ACC112 (cell line): ENCODE results near the gene KIF1C.

ENCODE experiments used
- H2AFZ ChIP-seq: fragments of 200-600 bp; sonication (generic); one replicate; pipeline ENCODE4 v1.6.0; 2017; ENCODE audit warnings: antibody characterized with exemption, low read length; ENCODE audit not compliant: unreplicated experiment
- H3K27ac ChIP-seq: fragments of 200-600 bp; sonication (generic); 2 replicates; pipeline ENCODE4 v1.5.1; 2014; ENCODE audit warnings: low read depth, mild to moderate bottlenecking, antibody characterized with exemption, low read length, moderate library complexity
- H3K27me3 ChIP-seq: fragments of 200-600 bp; sonication (generic); 2 replicates; pipeline ENCODE4 v1.6.1; 2014; ENCODE audit warnings: mild to moderate bottlenecking, antibody characterized with exemption, low read length, moderate library complexity, mixed read lengths; ENCODE audit not compliant: insufficient read depth
- H3K36me3 ChIP-seq: fragments of 200-600 bp; sonication (generic); 2 replicates; pipeline ENCODE4 v1.6.1; 2016; ENCODE audit warnings: mild to moderate bottlenecking, antibody characterized with exemption, low read length, moderate library complexity, mixed read lengths; ENCODE audit not compliant: insufficient read depth
- H3K4me1 ChIP-seq: fragments of 200-600 bp; sonication (generic); one replicate; pipeline ENCODE4 v1.6.1; 2016; ENCODE audit warnings: low read length, mixed read lengths; ENCODE audit not compliant: insufficient read depth, unreplicated experiment, control insufficient read depth
- H3K4me3 ChIP-seq: fragments of 200-600 bp; sonication (generic); 2 replicates; pipeline ENCODE4 v1.5.1; 2014; ENCODE audit warnings: mild to moderate bottlenecking, low read depth, low read length
- H3K79me2 ChIP-seq: fragments of 200-600 bp; sonication (generic); one replicate; pipeline ENCODE4 v1.6.0; 2016; ENCODE audit warnings: low read length; ENCODE audit not compliant: control insufficient read depth, unreplicated experiment, insufficient read depth

The KIF1C gene

DNA sequence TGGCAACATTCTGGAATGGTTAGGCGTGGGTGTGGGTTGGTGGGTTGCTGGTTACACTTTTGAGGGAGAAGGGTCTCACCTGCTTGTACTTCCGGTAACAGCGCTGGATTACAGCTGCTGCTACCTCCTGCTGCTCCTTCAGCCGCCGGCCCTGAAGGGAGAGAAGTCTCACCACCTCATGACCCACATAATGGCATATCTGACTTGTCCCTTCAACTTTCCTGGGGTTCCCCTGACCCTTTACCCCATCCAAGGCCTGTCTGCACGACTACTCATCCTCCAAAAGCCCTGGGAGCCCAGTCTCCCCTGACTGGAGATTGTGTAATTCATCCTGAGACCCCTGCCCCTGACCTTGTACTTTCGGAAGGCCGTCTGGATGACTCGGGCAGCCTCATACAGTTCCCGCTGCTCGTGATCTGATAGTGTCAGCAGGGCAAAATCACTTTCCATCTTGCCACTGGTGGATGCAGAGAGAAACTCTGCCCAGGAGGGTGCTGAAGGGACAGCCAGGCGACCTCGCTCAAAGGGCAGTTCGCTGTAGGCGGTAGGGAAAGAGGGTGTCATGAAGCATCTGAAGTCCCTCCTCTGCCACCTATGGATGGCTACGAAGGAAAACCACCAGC is 28.1 kb upstream of the KIF1C start:
- no peaks in the 10 kb centered on the region for H3K27me3 ChIP-seq
- H3K79me2 ChIP-seq = peaks cover 31% of the 10 kb centered on the region
- H3K36me3 ChIP-seq = peaks cover 17% of the 10 kb centered on the region
- H2AFZ ChIP-seq = no peak overlapping the region
- H3K4me3 ChIP-seq = peak overlapping the region; percentile 89
- H3K4me1 ChIP-seq = peaks cover 22% of the 10 kb centered on the region
- H3K27ac ChIP-seq = peak overlapping the region; percentile 97

DNA sequence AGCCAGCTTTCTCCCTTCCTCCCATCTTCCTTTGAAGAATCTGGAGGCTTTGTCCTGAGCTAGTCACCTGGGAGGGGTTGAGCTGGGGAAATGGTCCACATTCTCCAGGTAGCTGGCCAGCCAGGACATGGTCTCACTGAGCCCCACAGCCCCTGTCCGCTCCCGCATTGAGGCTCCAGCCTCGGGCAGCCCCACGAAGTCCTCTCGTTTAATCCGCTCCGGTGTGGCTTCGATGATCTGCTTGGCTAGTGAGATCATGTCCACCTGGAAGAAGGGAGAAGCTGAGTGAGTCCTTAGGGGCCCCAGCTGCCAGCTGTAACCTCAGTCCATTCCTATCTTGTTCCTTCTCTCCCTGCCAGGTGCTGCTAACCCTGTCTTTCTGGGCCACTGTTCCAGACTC is 27.5 kb upstream of the KIF1C start:
- Histone ChIP-seq H3K4me1 (peaks cover 22% of the 10 kb centered on the region), H2AFZ (no peak overlapping the region), H3K27me3 (no peaks in the 10 kb centered on the region), H3K36me3 (peaks cover 15% of the 10 kb centered on the region), H3K27ac (peak overlapping the region; percentile 97), H3K4me3 (peak overlapping the region; percentile 89; the same call in 1 of the 2 replicates), H3K79me2 (peaks cover 28% of the 10 kb centered on the region)

DNA sequence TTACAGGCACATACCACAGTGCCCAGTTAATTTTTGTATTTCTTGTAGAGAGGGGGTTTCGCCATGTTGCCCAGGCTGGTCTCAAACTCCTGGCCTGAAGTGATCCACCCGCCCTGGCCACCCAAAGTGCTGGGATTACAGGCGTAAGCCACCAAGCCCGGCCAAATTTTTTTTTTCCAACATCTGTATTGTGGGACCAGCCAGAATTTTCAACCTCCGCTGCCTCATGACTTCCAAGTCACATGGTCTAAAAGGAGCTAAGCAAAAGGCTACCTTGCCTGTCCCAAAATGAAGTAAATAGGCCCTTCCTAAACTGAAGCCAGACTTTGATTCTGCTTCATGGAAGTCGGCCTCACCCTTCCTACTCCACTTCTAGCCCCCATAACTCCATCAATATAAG is 25.9 kb upstream of the KIF1C start:
- no peaks in the 10 kb centered on the region for H3K27me3 ChIP-seq
- H3K79me2 ChIP-seq = peaks cover 16% of the 10 kb centered on the region
- H2AFZ ChIP-seq = no peak overlapping the region
- H3K4me3 ChIP-seq = no peak overlapping the region
- H3K36me3 ChIP-seq = peaks cover 13% of the 10 kb centered on the region; the same call in 1 of the 2 replicates
- peaks cover 19% of the 10 kb centered on the region for H3K4me1 ChIP-seq
- H3K27ac ChIP-seq = no peak overlapping the region

DNA sequence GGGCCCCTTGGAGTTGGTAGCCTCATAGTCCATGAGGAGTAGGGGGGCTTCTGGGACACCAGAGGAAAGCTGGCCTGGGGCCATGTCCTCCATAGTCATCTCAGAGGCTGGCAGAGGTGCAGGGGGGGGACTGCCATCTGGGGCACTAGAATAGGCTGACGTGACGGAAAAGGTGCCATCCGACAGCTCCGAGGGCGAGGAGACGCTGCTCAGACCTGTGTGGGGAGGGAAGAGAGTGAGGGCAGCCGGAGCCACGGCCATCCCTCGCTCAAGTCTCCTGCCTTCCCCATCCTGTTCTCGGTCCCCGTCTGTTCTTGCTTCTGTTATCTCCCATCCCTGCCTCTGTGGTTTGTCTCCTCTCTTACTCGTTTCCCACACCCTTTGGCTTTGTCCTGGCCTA is 25.4 kb upstream of the KIF1C start:
- H3K4me1 ChIP-seq = peaks cover 19% of the 10 kb centered on the region
- no peak overlapping the region for H3K27ac ChIP-seq
- peaks cover 16% of the 10 kb centered on the region for H3K79me2 ChIP-seq
- no peaks in the 10 kb centered on the region for H3K27me3 ChIP-seq
- no peak overlapping the region for H3K4me3 ChIP-seq
- H2AFZ ChIP-seq = no peak overlapping the region
- peaks cover 13% of the 10 kb centered on the region; the same call in 1 of the 2 replicates for H3K36me3 ChIP-seq

DNA sequence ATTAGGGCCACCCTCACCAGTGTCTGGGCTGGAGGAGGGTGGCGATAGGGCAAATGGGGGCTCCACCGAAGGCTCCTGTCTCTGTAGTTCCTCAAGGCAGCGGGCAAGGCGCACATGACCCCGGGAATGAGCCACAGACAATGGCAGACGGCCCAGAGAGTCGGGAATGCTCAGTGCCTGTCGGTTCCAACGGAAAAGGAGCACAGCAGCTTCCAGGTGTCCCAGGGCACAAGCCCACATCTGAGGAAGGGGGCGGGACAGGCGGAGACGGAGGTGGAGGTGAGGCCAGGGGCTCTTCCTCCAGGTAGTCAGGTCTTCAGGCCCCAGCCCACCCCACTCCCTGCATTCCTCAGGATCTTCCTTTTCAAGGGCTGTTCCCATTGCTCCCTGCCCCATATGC is 25.0 kb upstream of the KIF1C start:
- H3K4me1 ChIP-seq = peaks cover 19% of the 10 kb centered on the region
- H3K36me3 ChIP-seq = peaks cover 13% of the 10 kb centered on the region; the same call in 1 of the 2 replicates

DNA sequence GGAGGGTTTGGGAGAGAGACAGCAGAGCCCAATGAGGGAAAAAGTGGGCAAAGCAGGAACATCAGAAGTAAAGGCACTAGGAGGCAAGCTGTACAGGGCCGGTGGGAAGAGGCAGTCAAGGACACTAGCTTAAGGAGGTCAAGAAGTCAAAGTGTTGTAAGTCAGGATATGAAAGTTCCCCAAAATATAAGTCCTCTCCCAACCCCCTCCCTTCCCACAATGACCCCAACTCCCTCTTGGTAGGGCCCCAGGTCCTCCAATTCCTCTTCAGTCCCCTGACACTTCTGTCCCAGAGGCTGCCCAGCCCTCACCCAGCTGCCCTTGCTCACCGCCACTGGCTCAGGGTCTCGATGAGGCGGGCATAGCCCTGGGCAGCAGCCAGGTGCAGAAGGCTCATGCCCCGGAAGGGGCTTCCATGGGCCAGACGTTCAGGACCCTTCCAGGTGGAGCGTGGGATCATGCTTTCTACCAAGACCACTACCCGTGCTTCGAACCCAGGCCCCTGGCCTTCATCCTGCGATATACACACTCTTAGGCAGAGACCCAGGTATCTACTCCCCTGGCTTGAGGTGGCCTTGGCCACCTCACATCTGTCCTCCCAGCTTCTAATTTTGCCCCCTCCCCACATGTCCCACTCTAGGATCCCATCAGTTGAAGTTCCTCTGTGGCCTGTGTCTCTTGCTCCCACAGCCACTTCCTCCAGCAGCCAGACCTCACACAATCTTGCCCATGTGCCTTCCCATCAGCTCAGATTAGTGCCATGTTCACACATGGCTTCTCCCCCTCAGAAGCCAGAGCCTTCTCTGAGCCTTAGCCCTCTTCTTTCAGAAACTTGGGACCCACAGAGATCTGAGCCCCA is 24.3 kb upstream of the KIF1C start:
- Histone ChIP-seq H3K27ac (no peak overlapping the region), H2AFZ (no peak overlapping the region), H3K79me2 (peaks cover 11% of the 10 kb centered on the region), H3K4me3 (no peak overlapping the region), H3K27me3 (no peaks in the 10 kb centered on the region), H3K36me3 (peaks cover 13% of the 10 kb centered on the region; the same call in 1 of the 2 replicates), H3K4me1 (peaks cover 19% of the 10 kb centered on the region)

More for the DNA sequence above, 25.0 kb upstream of the KIF1C start:
- no peaks in the 10 kb centered on the region for H3K27me3 ChIP-seq
- H3K79me2 ChIP-seq = peaks cover 16% of the 10 kb centered on the region
- H3K27ac ChIP-seq = no peak overlapping the region
- H2AFZ ChIP-seq = no peak overlapping the region
- no peak overlapping the region for H3K4me3 ChIP-seq

DNA sequence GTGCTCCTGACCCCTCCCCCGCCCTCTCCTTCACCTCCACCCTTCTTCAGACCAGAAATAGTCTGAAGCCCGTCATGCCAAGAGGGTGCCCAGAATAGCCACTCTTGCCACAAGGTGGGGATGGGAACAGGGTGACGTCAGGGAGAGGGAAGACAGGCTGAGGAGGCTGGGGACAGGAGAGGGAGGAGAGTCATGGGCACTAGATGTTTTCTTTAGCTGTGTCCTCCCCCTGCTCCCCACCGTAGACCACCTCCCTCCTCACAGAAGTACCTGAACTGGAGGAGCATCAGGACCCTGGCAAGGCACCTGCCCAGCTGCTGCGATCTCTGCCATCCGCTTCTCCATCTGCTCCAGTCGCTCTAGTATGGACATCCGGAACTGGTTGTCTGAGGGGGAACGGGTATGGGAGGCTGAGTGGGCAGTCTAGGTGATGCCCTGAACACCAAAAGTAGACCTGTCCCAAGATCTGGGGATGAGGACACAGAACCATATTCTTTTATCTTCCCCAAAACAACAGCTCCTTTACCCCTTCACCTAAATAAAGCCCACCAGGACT is 23.6 kb upstream of the KIF1C start:
- no peak overlapping the region for H3K4me3 ChIP-seq
- no peaks in the 10 kb centered on the region for H3K27me3 ChIP-seq
- H3K36me3 ChIP-seq = peaks cover 13% of the 10 kb centered on the region; the same call in 1 of the 2 replicates
- H2AFZ ChIP-seq = no peak overlapping the region
- peaks cover 19% of the 10 kb centered on the region for H3K4me1 ChIP-seq
- H3K27ac ChIP-seq = no peak overlapping the region
- peaks cover 7% of the 10 kb centered on the region for H3K79me2 ChIP-seq

DNA sequence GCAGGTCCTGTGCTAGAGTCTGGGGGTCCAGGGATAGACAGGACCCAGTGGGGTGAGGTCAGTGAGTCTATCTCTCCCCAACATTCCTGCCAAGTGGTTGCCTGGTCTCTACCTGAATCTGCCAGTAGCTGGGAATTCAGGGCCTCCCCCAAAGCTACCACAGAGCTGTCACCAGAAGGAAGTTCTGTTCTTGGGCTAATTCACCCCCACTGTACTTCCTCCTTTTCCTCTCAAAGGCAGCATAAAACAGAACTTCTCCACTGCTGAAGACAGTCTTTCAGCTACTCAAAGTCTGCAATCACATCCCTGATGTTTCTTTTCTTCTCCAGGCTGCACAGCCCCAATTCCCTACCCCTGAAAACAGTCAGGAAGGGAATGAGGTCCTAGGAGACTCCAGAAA is 19.0 kb upstream of the KIF1C start:
- no peak overlapping the region for H3K27ac ChIP-seq
- H2AFZ ChIP-seq = no peak overlapping the region
- H3K79me2 ChIP-seq = no peaks in the 10 kb centered on the region
- no peaks in the 10 kb centered on the region for H3K27me3 ChIP-seq
- peaks cover 13% of the 10 kb centered on the region for H3K4me1 ChIP-seq
- H3K36me3 ChIP-seq = no peaks in the 10 kb centered on the region; the same call in 1 of the 2 replicates
- no peak overlapping the region for H3K4me3 ChIP-seq

DNA sequence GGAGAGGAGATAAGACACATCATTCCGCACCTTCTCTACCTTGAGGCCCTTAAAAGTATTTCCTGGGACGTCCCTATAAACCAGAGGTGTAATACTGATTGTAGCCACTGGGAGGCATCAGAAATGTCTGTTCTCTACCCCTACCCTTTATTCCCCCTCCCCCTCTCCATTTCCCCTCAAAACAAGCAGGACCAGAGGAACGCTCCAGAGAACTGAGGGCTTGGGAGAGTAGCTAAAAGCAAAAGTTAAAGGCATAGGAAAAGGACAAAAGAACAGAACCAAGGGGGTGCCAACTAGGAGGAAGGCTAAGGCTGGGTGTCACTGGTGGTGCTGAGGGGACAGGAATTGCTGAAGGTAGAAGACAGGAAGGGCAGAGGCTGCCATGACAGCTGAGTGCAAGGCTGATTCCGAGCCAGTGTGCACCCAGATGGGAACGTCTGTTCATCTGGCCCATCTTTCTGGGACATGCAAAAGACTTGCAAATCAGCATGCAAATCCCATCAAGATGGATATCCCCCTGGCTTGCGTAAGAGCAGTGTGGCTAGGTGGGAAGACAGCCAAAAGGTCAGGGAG is 17.0 kb upstream of the KIF1C start:
- no peaks in the 10 kb centered on the region; the same call in 1 of the 2 replicates for H3K36me3 ChIP-seq
- peaks cover 13% of the 10 kb centered on the region for H3K4me1 ChIP-seq
- no peaks in the 10 kb centered on the region for H3K27me3 ChIP-seq
- H2AFZ ChIP-seq = no peak overlapping the region
- H3K79me2 ChIP-seq = no peaks in the 10 kb centered on the region
- H3K27ac ChIP-seq = no peak overlapping the region
- H3K4me3 ChIP-seq = no peak overlapping the region

DNA sequence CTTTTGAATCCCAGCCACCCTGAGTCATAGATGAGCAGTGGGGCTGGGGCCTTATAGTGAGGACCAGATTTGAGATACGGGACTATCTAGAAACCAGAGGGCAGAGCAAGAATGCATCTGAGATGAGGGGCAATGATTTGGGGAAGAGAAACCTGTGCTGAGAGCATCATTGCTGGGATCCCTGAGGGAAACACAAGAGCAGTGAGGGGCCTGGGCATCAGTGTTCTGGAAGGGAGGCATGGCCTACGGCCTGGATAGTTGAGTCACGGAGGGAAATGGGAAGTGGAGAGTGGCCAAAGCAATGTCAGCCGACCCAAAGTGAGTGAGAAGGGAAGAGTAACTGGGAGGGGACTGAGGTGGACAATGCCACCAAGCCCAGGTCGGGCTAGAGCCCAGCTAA is 15.4 kb upstream of the KIF1C start:
- Histone ChIP-seq H3K4me1 (peaks cover 22% of the 10 kb centered on the region), H3K27ac (no peak overlapping the region), H3K36me3 (no peaks in the 10 kb centered on the region; the same call in 1 of the 2 replicates), H3K79me2 (peaks cover 4% of the 10 kb centered on the region), H3K27me3 (no peaks in the 10 kb centered on the region), H2AFZ (no peak overlapping the region), H3K4me3 (no peak overlapping the region)
